Peyer's patch (tissue), 4 donors: ENCODE measurements around the gene CFAP61.

Experiments
- CTCF ChIP-seq, 6 experiments: fragments of 450-650 bp in 4 of 6; fragments of 200-600 bp in 2 of 6; sonication (generic) in 1 of 6; IDR thresholded peaks; one replicate each; pipeline ENCODE4 v1.5.1; 2017 to 2019; ENCODE audit warnings: antibody characterized with exemption in 6 of 6, mild to moderate bottlenecking in 3 of 6, moderate library complexity in 1 of 6
- POLR2A ChIP-seq, 2 donors: fragments of 450-650 bp; IDR thresholded peaks; one replicate each; pipeline ENCODE4 v1.5.1; 2017; ENCODE audit warnings: antibody characterized with exemption in 2 of 2, mild to moderate bottlenecking in 2 of 2, moderate library complexity in 2 of 2

- TF ChIP-seq CTCF (IDR thresholded peaks at IDR 0.05) (no peak), POLR2A (IDR thresholded peaks at IDR 0.05) (no peak)
Observed at GRCh38 chr20:20272686-20273085, 220.4 kb downstream of the CFAP61 start.
